ENCODE results near the gene CLNS1A.
"Not testable (repeated sequence)": the region's sequence is repeated elsewhere in the genome, so short reads cannot be mapped to it uniquely, and the experiment has no call there.

Gene CLNS1A

DNA sequence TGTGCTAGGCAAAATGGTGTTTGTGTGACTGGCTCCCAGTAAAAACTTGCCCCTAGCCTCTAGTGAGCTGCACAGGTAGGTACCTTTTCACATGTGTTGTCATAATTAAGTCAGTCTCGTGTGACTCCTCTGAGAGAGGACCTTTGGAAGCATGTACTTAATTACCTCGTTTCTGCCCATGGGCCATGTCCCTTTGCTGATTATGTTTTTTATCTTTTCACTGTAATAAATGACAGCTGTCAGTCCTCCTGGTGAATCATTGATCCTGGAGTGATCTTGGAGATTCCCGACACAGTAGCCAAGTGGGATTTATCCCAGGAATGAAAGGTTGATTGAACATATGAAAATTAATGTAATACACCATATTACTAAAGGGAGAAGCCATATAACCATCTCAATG, 12.5 kb upstream of the CLNS1A start:
- H3K4me3 ChIP-seq (ENCODE audit: low read depth, low read length) = no peak overlapping the region
- TF ChIP-seq, protein P1, sequence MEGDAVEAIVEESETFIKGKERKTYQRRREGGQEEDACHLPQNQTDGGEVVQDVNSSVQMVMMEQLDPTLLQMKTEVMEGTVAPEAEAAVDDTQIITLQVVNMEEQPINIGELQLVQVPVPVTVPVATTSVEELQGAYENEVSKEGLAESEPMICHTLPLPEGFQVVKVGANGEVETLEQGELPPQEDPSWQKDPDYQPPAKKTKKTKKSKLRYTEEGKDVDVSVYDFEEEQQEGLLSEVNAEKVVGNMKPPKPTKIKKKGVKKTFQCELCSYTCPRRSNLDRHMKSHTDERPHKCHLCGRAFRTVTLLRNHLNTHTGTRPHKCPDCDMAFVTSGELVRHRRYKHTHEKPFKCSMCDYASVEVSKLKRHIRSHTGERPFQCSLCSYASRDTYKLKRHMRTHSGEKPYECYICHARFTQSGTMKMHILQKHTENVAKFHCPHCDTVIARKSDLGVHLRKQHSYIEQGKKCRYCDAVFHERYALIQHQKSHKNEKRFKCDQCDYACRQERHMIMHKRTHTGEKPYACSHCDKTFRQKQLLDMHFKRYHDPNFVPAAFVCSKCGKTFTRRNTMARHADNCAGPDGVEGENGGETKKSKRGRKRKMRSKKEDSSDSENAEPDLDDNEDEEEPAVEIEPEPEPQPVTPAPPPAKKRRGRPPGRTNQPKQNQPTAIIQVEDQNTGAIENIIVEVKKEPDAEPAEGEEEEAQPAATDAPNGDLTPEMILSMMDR (IDR thresholded peaks at IDR 0.05; ENCODE audit: low read depth, low read length) = no peak
- in situ Hi-C loops (cut with HindIII; ENCODE audit: low sequenced_read_pairs) = no loop called here
- DNase-seq (ENCODE audit: low read depth, low spot score) = no peak

- TF ChIP-seq, protein P1 (IDR thresholded peaks at IDR 0.05; ENCODE audit: low read depth, low read length) = no peak
- H3K4me3 ChIP-seq (ENCODE audit: low read depth, low read length) = no peak overlapping the region
- DNase-seq (ENCODE audit: low read depth, low spot score) = no peak
- in situ Hi-C loops (cut with HindIII; ENCODE audit: low sequenced_read_pairs) = no loop called here
Observed at GRCh38 chr11:77647654-77648305, 10.2 kb upstream of the CLNS1A start.

DNA sequence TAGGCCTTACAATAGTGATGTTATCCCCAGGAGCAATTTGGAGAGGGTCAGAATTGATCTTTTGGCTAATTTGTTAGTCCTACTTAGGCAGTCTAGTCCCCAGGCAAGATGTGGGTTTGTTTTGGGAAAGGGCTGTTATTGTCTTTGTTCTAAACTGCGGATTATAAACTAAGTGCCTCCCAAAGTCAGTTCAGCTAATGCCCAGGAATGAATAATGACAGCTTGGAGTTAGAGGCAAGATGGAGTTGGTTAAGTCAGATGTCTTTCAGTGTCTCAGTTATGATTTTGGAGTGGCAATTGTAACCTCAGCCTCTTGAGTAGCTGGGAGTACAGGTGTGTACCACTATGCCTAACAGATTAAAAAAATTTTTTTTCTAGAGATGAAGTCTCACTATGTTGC, 7.3 kb upstream of the CLNS1A start:
- DNase-seq (ENCODE audit: low read depth, low spot score) = no peak
- in situ Hi-C loops (cut with HindIII; ENCODE audit: low sequenced_read_pairs) = no loop called here

DNA sequence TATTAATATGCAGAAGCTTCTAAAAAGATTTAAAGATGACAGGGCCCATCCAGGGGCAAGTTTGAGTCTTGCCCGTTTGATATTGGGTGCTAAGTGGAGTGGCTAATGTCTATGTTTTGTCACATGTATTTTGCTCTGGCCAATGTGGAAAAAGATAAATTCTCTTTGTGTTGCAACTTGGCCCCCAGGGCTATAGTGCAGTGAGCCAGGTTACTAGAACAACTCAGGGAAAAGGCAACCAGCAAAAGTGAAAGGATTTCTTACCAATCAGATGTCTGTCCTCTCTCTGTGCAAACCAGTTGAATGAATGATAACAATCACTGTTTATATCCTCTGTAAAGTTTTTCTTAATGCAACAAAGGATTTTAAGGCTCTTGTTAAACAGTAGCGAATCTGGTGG, 4.6 kb upstream of the CLNS1A start:
- TF ChIP-seq, protein P1 (IDR thresholded peaks at IDR 0.05; ENCODE audit: low read depth, low read length) = no peak
- no peak for DNase-seq (ENCODE audit: low read depth, low spot score)
- in situ Hi-C loops (cut with HindIII; ENCODE audit: low sequenced_read_pairs) = no loop called here
- H3K4me3 ChIP-seq (ENCODE audit: low read depth, low read length) = no peak overlapping the region

More for the DNA sequence above, 7.3 kb upstream of the CLNS1A start:
- H3K4me3 ChIP-seq (ENCODE audit: low read depth, low read length) = no peak overlapping the region
- TF ChIP-seq, protein P1 (IDR thresholded peaks at IDR 0.05; ENCODE audit: low read depth, low read length) = no peak

DNA sequence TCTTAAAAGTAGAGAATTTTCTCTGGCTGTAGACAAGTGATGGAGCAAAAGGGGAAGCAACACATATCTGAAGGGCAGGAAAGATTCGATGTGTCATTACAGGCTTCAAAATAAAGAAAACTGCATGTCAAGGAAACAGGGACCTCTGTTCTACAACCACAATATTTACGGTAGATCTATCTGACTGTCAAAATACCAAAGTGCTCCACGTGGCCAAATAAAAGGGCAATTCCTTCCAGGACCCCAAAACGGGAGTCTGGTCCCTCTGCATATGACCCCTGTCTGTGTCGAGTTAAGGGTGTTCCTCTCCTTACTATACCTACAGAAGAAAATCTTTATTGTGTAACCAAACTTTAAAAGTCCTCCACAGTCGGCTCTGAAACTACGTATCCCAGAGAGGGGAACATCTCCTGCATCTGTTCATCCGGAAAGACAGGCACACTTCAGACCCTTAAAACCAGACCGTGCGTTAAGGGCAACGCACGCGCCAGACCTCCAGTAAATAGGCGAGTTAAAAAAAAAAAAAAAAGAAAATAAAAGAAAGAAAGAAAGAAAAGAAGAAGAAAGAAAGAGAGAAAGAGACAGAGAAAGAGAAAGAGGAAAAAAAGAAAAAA, 756 bp downstream of the CLNS1A start:
- H3K4me3 ChIP-seq (ENCODE audit: low read depth, low read length) = peak overlapping the region; percentile 71
- in situ Hi-C loops (cut with HindIII; ENCODE audit: low sequenced_read_pairs) = no loop called here
- TF ChIP-seq, protein P1 (IDR thresholded peaks at IDR 0.05; ENCODE audit: low read depth, low read length) = no peak
- no peak for DNase-seq (ENCODE audit: low read depth, low spot score)

DNA sequence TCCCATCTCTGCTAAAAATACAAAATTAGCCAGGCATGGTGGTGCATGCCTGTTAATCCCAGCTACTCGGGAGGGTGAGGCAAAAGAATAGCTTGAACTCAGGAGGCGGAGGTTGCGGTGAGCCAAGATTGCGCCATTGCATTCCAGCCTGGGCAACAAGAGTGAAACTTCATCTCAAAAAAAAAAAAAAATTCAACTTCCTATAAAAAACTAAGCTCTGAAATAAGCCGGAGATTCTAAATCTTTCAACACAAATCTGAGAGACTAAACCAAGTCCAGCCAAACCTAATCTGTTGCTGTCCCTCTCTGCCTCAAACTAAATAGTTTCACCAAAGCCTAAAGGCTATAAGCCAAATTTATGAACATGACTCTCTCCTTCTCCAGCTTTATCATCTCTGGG, 3.7 kb downstream of the CLNS1A start:
- in situ Hi-C loops (cut with HindIII; ENCODE audit: low sequenced_read_pairs) = not testable (repeated sequence)

DNA sequence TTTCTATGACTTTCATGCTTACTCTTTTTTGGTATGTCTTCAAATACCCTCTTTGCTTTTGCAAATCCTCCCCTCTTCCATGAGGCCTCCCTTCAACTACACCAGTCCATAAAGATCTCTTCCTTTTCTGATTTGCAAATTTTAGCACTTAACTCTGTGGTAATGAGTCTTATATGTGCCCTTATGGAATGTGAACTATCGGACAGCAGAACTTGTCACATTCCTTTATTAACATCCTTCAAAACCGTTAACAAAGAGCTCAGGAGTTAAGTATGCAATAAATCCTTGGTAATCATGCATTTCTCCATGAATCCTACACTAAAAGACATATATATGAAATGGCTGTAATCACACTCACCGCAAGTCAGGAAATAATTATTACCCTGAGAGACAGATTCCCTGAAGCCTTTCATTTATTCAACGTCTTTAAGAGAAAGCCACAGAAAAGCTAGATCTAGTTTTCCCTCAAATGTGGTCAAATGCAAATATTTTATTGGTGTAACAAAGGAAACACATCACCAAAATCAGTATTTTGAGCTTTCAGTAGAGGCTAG, 7.4 kb downstream of the CLNS1A start:
- H3K4me3 ChIP-seq (ENCODE audit: low read depth, low read length) = no peak overlapping the region
- TF ChIP-seq, protein P1 (IDR thresholded peaks at IDR 0.05; ENCODE audit: low read depth, low read length) = no peak
- no peak for DNase-seq (ENCODE audit: low read depth, low spot score)
- in situ Hi-C loops (cut with HindIII; ENCODE audit: low sequenced_read_pairs) = no loop called here

More for the DNA sequence above, 3.7 kb downstream of the CLNS1A start:
- not testable (repeated sequence) for DNase-seq (ENCODE audit: low read depth, low spot score); H3K4me3 ChIP-seq (ENCODE audit: low read depth, low read length)

Data from astrocyte of the spinal cord (primary cell).